Loucy (cell line): ENCODE results near the gene DSCAM.

ENCODE experiments used
- H2AFZ ChIP-seq: fragments of 200-600 bp; sonication (generic); 2 replicates; pipeline ENCODE4 v1.6.0; 2016; ENCODE audit warnings: antibody characterized with exemption, mild to moderate bottlenecking, low read length, moderate library complexity
- H3F3A ChIP-seq: fragments of 200-600 bp; 2 replicates; pipeline ENCODE4 v1.6.0; 2016; ENCODE audit warnings: antibody characterized with exemption, low read depth, mild to moderate bottlenecking
- H3K27me3 ChIP-seq: fragments of 200-600 bp; sonication (generic); 2 replicates; pipeline ENCODE4 v1.6.1; 2014; ENCODE audit warnings: low read length, mild to moderate bottlenecking; ENCODE audit not compliant: insufficient read depth, poor library complexity, severe bottlenecking
- H3K36me3 ChIP-seq: fragments of 200-600 bp; sonication (generic); 2 replicates; pipeline ENCODE4 v1.6.1; 2016; ENCODE audit warnings: low read length; ENCODE audit not compliant: insufficient read depth
- H3K4me1 ChIP-seq: fragments of 200-600 bp; sonication (generic); 2 replicates; pipeline ENCODE4 v1.5.1; 2014; ENCODE audit warnings: low read length, mild to moderate bottlenecking; ENCODE audit not compliant: insufficient read depth, poor library complexity, severe bottlenecking
- H3K4me2 ChIP-seq: fragments of 200-600 bp; sonication (generic); 2 replicates; pipeline ENCODE4 v1.6.0; 2014; ENCODE audit warnings: antibody characterized with exemption, low read length, low read depth, mild to moderate bottlenecking; ENCODE audit not compliant: poor library complexity, severe bottlenecking
- H3K4me3 ChIP-seq: fragments of 200-600 bp; sonication (generic); 2 replicates; pipeline ENCODE4 v1.5.1; 2014; ENCODE audit warnings: low read length, mild to moderate bottlenecking, mixed read lengths; ENCODE audit not compliant: poor library complexity, severe bottlenecking
- H3K79me2 ChIP-seq: fragments of 200-600 bp; sonication (generic); 2 replicates; pipeline ENCODE4 v1.6.1; 2014; ENCODE audit warnings: low read length; ENCODE audit not compliant: insufficient read depth
- H3K9ac ChIP-seq: fragments of 200-600 bp; sonication (generic); 2 replicates; pipeline ENCODE4 v1.6.0; 2014; ENCODE audit warnings: mild to moderate bottlenecking, low read depth, low read length, moderate library complexity; ENCODE audit not compliant: poor library complexity, severe bottlenecking
- H3K9me2 ChIP-seq: fragments of 200-600 bp; sonication (generic); replicated peaks from 2 replicates; pipeline ENCODE4 v1.6.1; 2016; ENCODE audit warnings: low read depth, low read length, mixed read lengths
- H3K9me3 ChIP-seq: fragments of 200-600 bp; sonication (generic); 2 replicates; pipeline ENCODE4 v1.6.1; 2014; ENCODE audit warnings: mild to moderate bottlenecking, antibody characterized with exemption, low read length, low read depth; ENCODE audit not compliant: insufficient read depth
- H4K20me1 ChIP-seq: fragments of 200-600 bp; sonication (generic); 2 replicates; pipeline ENCODE4 v1.6.0; 2014; ENCODE audit warnings: antibody characterized with exemption, low read length, mild to moderate bottlenecking; ENCODE audit not compliant: insufficient read depth, poor library complexity, severe bottlenecking
- CTCF ChIP-seq: fragments of 200-600 bp; sonication (generic); conservative IDR thresholded peaks from 2 replicates; pipeline ENCODE4 v1.5.1; 2014; ENCODE audit warnings: mild to moderate bottlenecking, antibody characterized with exemption, low read length
- EZH2phosphoT487 ChIP-seq: fragments of 200-600 bp; IDR thresholded peaks from 2 replicates; pipeline ENCODE4 v1.6.1; 2018; ENCODE audit warnings: antibody characterized with exemption, mild to moderate bottlenecking, moderate library complexity, borderline replicate concordance

Gene DSCAM

GRCh38 chr21:40074710-40075109 is 772.2 kb downstream of the DSCAM start:
- no peak for TF ChIP-seq CTCF
- no peak for TF ChIP-seq EZH2phosphoT487
- H4K20me1 ChIP-seq, result no peaks in the 10 kb centered on the region
- H3K9me2 ChIP-seq, result no peaks in the 10 kb centered on the region
- peaks cover 3% of the 10 kb centered on the region; the same call in 1 of the 2 replicates for H3K9me3 ChIP-seq
- no peak overlapping the region for H3K9ac ChIP-seq
- H3K79me2 ChIP-seq, result no peaks in the 10 kb centered on the region
- no peak overlapping the region for H3K4me3 ChIP-seq
- no peak overlapping the region for H3K4me2 ChIP-seq
- no peaks in the 10 kb centered on the region for H3K36me3 ChIP-seq
- no peaks in the 10 kb centered on the region for H3K4me1 ChIP-seq
- no peak overlapping the region for H2AFZ ChIP-seq
- H3F3A ChIP-seq, result no peaks in the 10 kb centered on the region
- no peaks in the 10 kb centered on the region for H3K27me3 ChIP-seq

GRCh38 chr21:40074198-40074597 is 772.8 kb downstream of the DSCAM start:
- peaks cover 3% of the 10 kb centered on the region; the same call in 1 of the 2 replicates for H3K9me3 ChIP-seq
- no peaks in the 10 kb centered on the region for H3F3A ChIP-seq
- no peaks in the 10 kb centered on the region for H4K20me1 ChIP-seq
- no peaks in the 10 kb centered on the region for H3K4me1 ChIP-seq
- TF ChIP-seq CTCF (no peak), EZH2phosphoT487 (no peak)
- H2AFZ ChIP-seq, result no peak overlapping the region
- no peaks in the 10 kb centered on the region for H3K36me3 ChIP-seq
- H3K4me2 ChIP-seq, result no peak overlapping the region
- H3K4me3 ChIP-seq, result no peak overlapping the region
- no peaks in the 10 kb centered on the region for H3K9me2 ChIP-seq
- no peak overlapping the region for H3K9ac ChIP-seq
- H3K79me2 ChIP-seq, result no peaks in the 10 kb centered on the region
- no peaks in the 10 kb centered on the region for H3K27me3 ChIP-seq

- no peaks in the 10 kb centered on the region for H3K9me2 ChIP-seq
- no peak for TF ChIP-seq EZH2phosphoT487
- TF ChIP-seq CTCF, result no peak
- no peaks in the 10 kb centered on the region for H3K36me3 ChIP-seq
- no peak overlapping the region for H3K4me3 ChIP-seq
- no peaks in the 10 kb centered on the region for H3K4me1 ChIP-seq
- peaks cover 3% of the 10 kb centered on the region; the same call in 1 of the 2 replicates for H3K9me3 ChIP-seq
- no peaks in the 10 kb centered on the region for H4K20me1 ChIP-seq
- no peak overlapping the region for H3K4me2 ChIP-seq
- no peaks in the 10 kb centered on the region for H3F3A ChIP-seq
- no peaks in the 10 kb centered on the region for H3K27me3 ChIP-seq
- H2AFZ ChIP-seq, result no peak overlapping the region
- H3K79me2 ChIP-seq, result no peaks in the 10 kb centered on the region
- H3K9ac ChIP-seq, result no peak overlapping the region
These were observed 773.3 kb downstream of the DSCAM start for GRCh38 chr21:40073642-40074041.
